ENCODE data around the gene TTLL12.

Gene TTLL12

GRCh38 chr22:43207849-43208702 is 21.1 kb upstream of the TTLL12 start:
- TF ChIP-seq, protein P1, sequence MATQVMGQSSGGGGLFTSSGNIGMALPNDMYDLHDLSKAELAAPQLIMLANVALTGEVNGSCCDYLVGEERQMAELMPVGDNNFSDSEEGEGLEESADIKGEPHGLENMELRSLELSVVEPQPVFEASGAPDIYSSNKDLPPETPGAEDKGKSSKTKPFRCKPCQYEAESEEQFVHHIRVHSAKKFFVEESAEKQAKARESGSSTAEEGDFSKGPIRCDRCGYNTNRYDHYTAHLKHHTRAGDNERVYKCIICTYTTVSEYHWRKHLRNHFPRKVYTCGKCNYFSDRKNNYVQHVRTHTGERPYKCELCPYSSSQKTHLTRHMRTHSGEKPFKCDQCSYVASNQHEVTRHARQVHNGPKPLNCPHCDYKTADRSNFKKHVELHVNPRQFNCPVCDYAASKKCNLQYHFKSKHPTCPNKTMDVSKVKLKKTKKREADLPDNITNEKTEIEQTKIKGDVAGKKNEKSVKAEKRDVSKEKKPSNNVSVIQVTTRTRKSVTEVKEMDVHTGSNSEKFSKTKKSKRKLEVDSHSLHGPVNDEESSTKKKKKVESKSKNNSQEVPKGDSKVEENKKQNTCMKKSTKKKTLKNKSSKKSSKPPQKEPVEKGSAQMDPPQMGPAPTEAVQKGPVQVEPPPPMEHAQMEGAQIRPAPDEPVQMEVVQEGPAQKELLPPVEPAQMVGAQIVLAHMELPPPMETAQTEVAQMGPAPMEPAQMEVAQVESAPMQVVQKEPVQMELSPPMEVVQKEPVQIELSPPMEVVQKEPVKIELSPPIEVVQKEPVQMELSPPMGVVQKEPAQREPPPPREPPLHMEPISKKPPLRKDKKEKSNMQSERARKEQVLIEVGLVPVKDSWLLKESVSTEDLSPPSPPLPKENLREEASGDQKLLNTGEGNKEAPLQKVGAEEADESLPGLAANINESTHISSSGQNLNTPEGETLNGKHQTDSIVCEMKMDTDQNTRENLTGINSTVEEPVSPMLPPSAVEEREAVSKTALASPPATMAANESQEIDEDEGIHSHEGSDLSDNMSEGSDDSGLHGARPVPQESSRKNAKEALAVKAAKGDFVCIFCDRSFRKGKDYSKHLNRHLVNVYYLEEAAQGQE (IDR thresholded peaks at IDR 0.05; ENCODE audit: insufficient replicate concordance, low read depth), result no peak
- no peak for TF ChIP-seq POLR2AphosphoS5 (IDR thresholded peaks at IDR 0.05; ENCODE audit: low read depth)
- no peak for TF ChIP-seq GABPA (IDR thresholded peaks at IDR 0.05; ENCODE audit: low read depth)
- no peak for TF ChIP-seq CTCF (IDR thresholded peaks at IDR 0.05; ENCODE audit: insufficient read depth, low read length)
- no peak for TF ChIP-seq SPI1 (IDR thresholded peaks at IDR 0.05; ENCODE audit: borderline replicate concordance, low read depth)
- no peak for DNase-seq (ENCODE audit: low read depth in 1 of 2, low spot score in 1 of 2)
- no peak overlapping the region for H3K27ac ChIP-seq (replicated peaks)
- H3K4me3 ChIP-seq (replicated peaks; ENCODE audit: insufficient read depth, low read length), result no peak overlapping the region
- no peaks in the 10 kb centered on the region for H3K27me3 ChIP-seq (ENCODE audit: insufficient read depth, poor library complexity, severe bottlenecking)

DNA sequence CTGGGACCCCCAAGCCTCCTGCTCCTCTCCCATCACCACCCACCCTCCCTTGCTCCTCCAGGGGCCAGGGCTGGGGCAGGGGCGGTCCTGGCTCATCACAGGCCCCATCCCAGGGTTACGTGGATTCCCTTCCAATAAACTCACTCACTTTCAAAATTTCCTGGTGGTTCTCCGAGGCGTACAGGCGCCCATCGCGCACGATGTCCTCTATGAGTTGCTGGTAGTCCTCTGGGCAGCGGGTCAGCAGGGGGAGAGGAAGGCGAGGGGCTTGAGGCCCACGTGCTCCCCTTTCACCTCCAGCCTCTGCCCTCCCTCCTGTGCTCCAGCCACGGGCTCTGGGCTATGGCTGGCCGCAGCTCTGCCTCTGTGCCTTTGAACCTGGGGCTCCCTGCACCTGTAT is 20.5 kb upstream of the TTLL12 start:
- no peak overlapping the region for H3K4me3 ChIP-seq (replicated peaks; ENCODE audit: insufficient read depth, low read length)
- no peaks in the 10 kb centered on the region for H3K27me3 ChIP-seq (ENCODE audit: insufficient read depth, poor library complexity, severe bottlenecking)
- TF ChIP-seq, protein P1 (IDR thresholded peaks at IDR 0.05; ENCODE audit: insufficient replicate concordance, low read depth), result no peak
- DNase-seq (ENCODE audit: low read depth in 1 of 2, low spot score in 1 of 2), result no peak
- no peak overlapping the region for H3K27ac ChIP-seq (replicated peaks)

GRCh38 chr22:43206509-43207161 is 19.7 kb upstream of the TTLL12 start:
- no peak overlapping the region for H3K27ac ChIP-seq (replicated peaks)
- no peaks in the 10 kb centered on the region for H3K27me3 ChIP-seq (ENCODE audit: insufficient read depth, poor library complexity, severe bottlenecking)
- no peak for TF ChIP-seq SPI1 (IDR thresholded peaks at IDR 0.05; ENCODE audit: borderline replicate concordance, low read depth)
- TF ChIP-seq CTCF (IDR thresholded peaks at IDR 0.05; ENCODE audit: insufficient read depth, low read length), result no peak
- TF ChIP-seq POLR2AphosphoS5 (IDR thresholded peaks at IDR 0.05; ENCODE audit: low read depth), result no peak
- TF ChIP-seq, protein P1 (IDR thresholded peaks at IDR 0.05; ENCODE audit: insufficient replicate concordance, low read depth), result no peak
- TF ChIP-seq GABPA (IDR thresholded peaks at IDR 0.05; ENCODE audit: low read depth), result no peak
- H3K4me3 ChIP-seq (replicated peaks; ENCODE audit: insufficient read depth, low read length), result no peak overlapping the region
- no peak for DNase-seq (ENCODE audit: low read depth in 1 of 2, low spot score in 1 of 2)

Data from HL-60 (cell line).